NT2/D1 (cell line): ENCODE results near the gene OR5A1.

Experiments
- SUZ12 ChIP-seq: IDR thresholded peaks from 2 replicates; pipeline ENCODE4 v1.6.1; 2011; ENCODE audit not compliant: insufficient read length, insufficient read depth; ENCODE audit errors: extremely low read depth
- YY1 ChIP-seq: IDR thresholded peaks from 2 replicates; pipeline ENCODE4 v1.6.1; 2011; ENCODE audit not compliant: insufficient read length, insufficient read depth
- ZNF274 ChIP-seq: IDR thresholded peaks from 2 replicates; pipeline ENCODE4 v1.6.1; 2011; ENCODE audit warnings: mild to moderate bottlenecking, low read depth, low read length

- no peak for TF ChIP-seq SUZ12
- no peak for TF ChIP-seq YY1
- no peak for TF ChIP-seq ZNF274
Observed at GRCh38 chr11:59437770-59438169, 1.5 kb downstream of the OR5A1 start.
